K562 (cell line): Measurements from ENCODE around the gene COX14.

Experiments
- E2F4 ChIP-seq: sonication (generic); formaldehyde crosslinking; IDR thresholded peaks from 2 replicates; pipeline ENCODE4 v1.8.0; 2022; ENCODE audit warnings: mild to moderate bottlenecking, low read depth, missing genetic modification reagents
- ZNF232 ChIP-seq: sonication (generic); formaldehyde crosslinking; IDR thresholded peaks from 2 replicates; pipeline ENCODE4 v1.8.0; 2022; ENCODE audit warnings: mild to moderate bottlenecking, missing genetic modification reagents
- TF ChIP-seq, protein P1 (sequence below): fragments of 200-600 bp; sonication (generic); IDR thresholded peaks from one replicate; pipeline ENCODE4 v1.6.1; 2012; ENCODE audit warnings: mild to moderate bottlenecking, low read depth, low read length, inconsistent platforms

DNA sequence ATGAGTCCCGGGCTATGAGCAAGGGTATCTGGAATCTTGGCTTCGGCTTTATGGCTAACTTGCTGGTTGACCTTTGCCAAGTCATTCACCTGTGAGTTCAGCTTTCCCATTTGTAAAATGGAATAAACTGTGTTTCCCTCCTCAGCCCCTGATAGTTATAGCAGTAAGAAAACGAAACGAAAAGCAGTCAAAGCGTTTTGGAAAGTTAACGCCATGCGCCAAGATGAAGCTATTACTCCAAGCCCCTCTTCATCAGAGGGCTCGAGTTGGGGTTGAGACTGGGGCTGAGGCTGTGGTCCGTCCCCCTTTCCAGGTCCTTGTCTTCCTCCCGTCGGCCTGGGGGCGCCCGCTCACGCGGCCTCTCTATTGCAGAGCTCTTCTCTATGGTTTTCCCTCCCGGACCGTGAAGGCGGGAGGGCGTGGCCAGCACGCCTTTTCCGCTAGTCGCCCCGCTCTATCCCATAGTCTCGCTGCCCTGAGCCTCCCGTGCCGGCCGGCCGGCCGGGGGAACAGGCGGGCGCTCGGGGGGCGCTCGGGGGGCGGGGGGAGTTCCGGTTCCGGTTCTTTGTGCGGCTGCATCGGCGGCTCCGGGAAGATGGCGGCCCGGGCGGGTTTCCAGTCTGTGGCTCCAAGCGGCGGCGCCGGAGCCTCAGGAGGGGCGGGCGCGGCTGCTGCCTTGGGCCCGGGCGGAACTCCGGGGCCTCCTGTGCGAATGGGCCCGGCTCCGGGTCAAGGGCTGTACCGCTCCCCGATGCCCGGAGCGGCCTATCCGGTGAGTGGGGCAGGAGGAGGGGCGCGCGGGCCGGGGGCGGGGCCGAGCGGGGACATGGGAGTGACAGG lies 27.0 kb upstream of the COX14 start, which contains the start of gene SMARCD1:
- TF ChIP-seq, protein P1, sequence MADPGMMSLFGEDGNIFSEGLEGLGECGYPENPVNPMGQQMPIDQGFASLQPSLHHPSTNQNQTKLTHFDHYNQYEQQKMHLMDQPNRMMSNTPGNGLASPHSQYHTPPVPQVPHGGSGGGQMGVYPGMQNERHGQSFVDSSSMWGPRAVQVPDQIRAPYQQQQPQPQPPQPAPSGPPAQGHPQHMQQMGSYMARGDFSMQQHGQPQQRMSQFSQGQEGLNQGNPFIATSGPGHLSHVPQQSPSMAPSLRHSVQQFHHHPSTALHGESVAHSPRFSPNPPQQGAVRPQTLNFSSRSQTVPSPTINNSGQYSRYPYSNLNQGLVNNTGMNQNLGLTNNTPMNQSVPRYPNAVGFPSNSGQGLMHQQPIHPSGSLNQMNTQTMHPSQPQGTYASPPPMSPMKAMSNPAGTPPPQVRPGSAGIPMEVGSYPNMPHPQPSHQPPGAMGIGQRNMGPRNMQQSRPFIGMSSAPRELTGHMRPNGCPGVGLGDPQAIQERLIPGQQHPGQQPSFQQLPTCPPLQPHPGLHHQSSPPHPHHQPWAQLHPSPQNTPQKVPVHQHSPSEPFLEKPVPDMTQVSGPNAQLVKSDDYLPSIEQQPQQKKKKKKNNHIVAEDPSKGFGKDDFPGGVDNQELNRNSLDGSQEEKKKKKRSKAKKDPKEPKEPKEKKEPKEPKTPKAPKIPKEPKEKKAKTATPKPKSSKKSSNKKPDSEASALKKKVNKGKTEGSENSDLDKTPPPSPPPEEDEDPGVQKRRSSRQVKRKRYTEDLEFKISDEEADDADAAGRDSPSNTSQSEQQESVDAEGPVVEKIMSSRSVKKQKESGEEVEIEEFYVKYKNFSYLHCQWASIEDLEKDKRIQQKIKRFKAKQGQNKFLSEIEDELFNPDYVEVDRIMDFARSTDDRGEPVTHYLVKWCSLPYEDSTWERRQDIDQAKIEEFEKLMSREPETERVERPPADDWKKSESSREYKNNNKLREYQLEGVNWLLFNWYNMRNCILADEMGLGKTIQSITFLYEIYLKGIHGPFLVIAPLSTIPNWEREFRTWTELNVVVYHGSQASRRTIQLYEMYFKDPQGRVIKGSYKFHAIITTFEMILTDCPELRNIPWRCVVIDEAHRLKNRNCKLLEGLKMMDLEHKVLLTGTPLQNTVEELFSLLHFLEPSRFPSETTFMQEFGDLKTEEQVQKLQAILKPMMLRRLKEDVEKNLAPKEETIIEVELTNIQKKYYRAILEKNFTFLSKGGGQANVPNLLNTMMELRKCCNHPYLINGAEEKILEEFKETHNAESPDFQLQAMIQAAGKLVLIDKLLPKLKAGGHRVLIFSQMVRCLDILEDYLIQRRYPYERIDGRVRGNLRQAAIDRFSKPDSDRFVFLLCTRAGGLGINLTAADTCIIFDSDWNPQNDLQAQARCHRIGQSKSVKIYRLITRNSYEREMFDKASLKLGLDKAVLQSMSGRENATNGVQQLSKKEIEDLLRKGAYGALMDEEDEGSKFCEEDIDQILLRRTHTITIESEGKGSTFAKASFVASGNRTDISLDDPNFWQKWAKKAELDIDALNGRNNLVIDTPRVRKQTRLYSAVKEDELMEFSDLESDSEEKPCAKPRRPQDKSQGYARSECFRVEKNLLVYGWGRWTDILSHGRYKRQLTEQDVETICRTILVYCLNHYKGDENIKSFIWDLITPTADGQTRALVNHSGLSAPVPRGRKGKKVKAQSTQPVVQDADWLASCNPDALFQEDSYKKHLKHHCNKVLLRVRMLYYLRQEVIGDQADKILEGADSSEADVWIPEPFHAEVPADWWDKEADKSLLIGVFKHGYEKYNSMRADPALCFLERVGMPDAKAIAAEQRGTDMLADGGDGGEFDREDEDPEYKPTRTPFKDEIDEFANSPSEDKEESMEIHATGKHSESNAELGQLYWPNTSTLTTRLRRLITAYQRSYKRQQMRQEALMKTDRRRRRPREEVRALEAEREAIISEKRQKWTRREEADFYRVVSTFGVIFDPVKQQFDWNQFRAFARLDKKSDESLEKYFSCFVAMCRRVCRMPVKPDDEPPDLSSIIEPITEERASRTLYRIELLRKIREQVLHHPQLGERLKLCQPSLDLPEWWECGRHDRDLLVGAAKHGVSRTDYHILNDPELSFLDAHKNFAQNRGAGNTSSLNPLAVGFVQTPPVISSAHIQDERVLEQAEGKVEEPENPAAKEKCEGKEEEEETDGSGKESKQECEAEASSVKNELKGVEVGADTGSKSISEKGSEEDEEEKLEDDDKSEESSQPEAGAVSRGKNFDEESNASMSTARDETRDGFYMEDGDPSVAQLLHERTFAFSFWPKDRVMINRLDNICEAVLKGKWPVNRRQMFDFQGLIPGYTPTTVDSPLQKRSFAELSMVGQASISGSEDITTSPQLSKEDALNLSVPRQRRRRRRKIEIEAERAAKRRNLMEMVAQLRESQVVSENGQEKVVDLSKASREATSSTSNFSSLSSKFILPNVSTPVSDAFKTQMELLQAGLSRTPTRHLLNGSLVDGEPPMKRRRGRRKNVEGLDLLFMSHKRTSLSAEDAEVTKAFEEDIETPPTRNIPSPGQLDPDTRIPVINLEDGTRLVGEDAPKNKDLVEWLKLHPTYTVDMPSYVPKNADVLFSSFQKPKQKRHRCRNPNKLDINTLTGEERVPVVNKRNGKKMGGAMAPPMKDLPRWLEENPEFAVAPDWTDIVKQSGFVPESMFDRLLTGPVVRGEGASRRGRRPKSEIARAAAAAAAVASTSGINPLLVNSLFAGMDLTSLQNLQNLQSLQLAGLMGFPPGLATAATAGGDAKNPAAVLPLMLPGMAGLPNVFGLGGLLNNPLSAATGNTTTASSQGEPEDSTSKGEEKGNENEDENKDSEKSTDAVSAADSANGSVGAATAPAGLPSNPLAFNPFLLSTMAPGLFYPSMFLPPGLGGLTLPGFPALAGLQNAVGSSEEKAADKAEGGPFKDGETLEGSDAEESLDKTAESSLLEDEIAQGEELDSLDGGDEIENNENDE: no peak
- TF ChIP-seq E2F4 (CRISPR knock-in tag) (no peak), ZNF232 (CRISPR knock-in tag) (no peak)
